GM12878 (cell line): ENCODE data around the gene PCP4L1. TPM values are rescaled to one million over a fixed set of nuclear protein-coding genes. Genes with fewer than 3 reads are reported as not detected.

ENCODE experiments used
- ATAC-seq: fragments of 200-7000 bp; cut with Tn5 transposase; 3 replicates; pipeline ENCODE4 v1.9.1; 2020; ENCODE audit warnings: mild to moderate bottlenecking, moderate library complexity
- BruUV-seq: library from RNA; stranded (reverse); fragments of 400-500 nt; replicated peaks from 2 replicates; lab custom pipeline; 2021; lab: Mats Ljungman, UMichigan
- CTCF ChIA-PET: fragments of 300-600 bp; sonication (Branson Sonifier 250); formaldehyde crosslinking; extraction: SDS; loops from one replicate; lab custom pipeline; 2021; ENCODE audit warnings: inconsistent platforms; lab: Yijun Ruan, JAX
- POLR2A ChIA-PET: fragments of 350-600 bp; formaldehyde crosslinking; extraction: SDS; loops from one replicate; lab custom pipeline; 2021; ENCODE audit warnings: inconsistent platforms; lab: Charles Lee
- RAD21 ChIA-PET: fragments of 300-600 bp; sonication (Branson Sonifier 250); formaldehyde crosslinking; loops from one replicate; lab custom pipeline; 2023; ENCODE audit warnings: antibody characterized with exemption; ENCODE audit not compliant: unreplicated experiment; lab: Charles Lee
- SMC1A ChIA-PET: fragments of 300-600 bp; sonication (Branson Sonifier 250); formaldehyde crosslinking; loops from one replicate; lab custom pipeline; 2023; ENCODE audit not compliant: unreplicated experiment, uncharacterized antibody; lab: Charles Lee
- DNase-seq: peaks from one replicate; pipeline ENCODE4 v3.0.0-alpha.2; 2011; ENCODE audit warnings: low read depth, low spot score
- FAIRE-seq: peaks from 3 replicates; lab custom pipeline; 2011; peaks lifted over from hg19 to GRCh38; lab: Jason Lieb, UNC
- H2AFZ ChIP-seq: 2 replicates; pipeline ENCODE4 v1.6.0; 2011; ENCODE audit warnings: low read depth, low read length, control low read depth; ENCODE audit not compliant: control insufficient read depth
- H3K27ac ChIP-seq: 2 replicates; pipeline ENCODE4 v1.5.1; 2011; ENCODE audit warnings: control low read depth; ENCODE audit not compliant: control insufficient read depth, insufficient read depth
- H3K27me3 ChIP-seq, 2 experiments: replicated peaks in 1 of 2; 2 replicates each; pipeline versions ENCODE4 v1.6.0 to v1.6.1; 2011; ENCODE audit warnings: low read length in 1 of 2; ENCODE audit not compliant: control insufficient read depth in 2 of 2, insufficient read depth in 2 of 2
- H3K36me3 ChIP-seq, 2 experiments: 2 replicates each; pipeline ENCODE4 v1.5.1; 2011; ENCODE audit warnings: low read length in 1 of 2; ENCODE audit not compliant: control insufficient read depth in 2 of 2, insufficient read depth in 2 of 2
- H3K4me1 ChIP-seq: 2 replicates; pipeline ENCODE4 v1.6.1; 2011; ENCODE audit warnings: mild to moderate bottlenecking, low read length, moderate library complexity, mixed read lengths; ENCODE audit not compliant: control insufficient read depth, insufficient read depth
- H3K4me2 ChIP-seq: 2 replicates; pipeline ENCODE4 v1.6.0; 2011; ENCODE audit warnings: control low read depth; ENCODE audit not compliant: control insufficient read depth, insufficient read depth
- H3K4me3 ChIP-seq: fragments of 200-600 bp; sonication (generic); 2 replicates; pipeline ENCODE4 v1.5.1; 2016
- H3K79me2 ChIP-seq: 2 replicates; pipeline ENCODE4 v1.6.0; 2011; ENCODE audit warnings: low read length; ENCODE audit not compliant: control insufficient read depth, insufficient read depth
- H3K9ac ChIP-seq: 2 replicates; pipeline ENCODE4 v1.8.0; 2011; ENCODE audit warnings: low read length, control low read depth, mixed read lengths; ENCODE audit not compliant: control insufficient read depth, insufficient read depth
- H3K9me3 ChIP-seq: replicated peaks from 3 replicates; pipeline ENCODE4 v1.5.1; 2011; ENCODE audit warnings: mild to moderate bottlenecking, low read length; ENCODE audit not compliant: control insufficient read depth, insufficient read depth
- H4K20me1 ChIP-seq: 2 replicates; pipeline ENCODE4 v1.6.0; 2011; ENCODE audit not compliant: control insufficient read depth, insufficient read depth
- BCL11A ChIP-seq: IDR thresholded peaks from 2 replicates; pipeline ENCODE4 v1.6.1; 2011; ENCODE audit warnings: low read depth, low read length
- BMI1 ChIP-seq: fragments of 450-650 bp; IDR thresholded peaks from 2 replicates; pipeline ENCODE4 v1.6.1; 2016; ENCODE audit warnings: mild to moderate bottlenecking, moderate library complexity, borderline replicate concordance
- CEBPB ChIP-seq, 2 experiments: fragments of 150-350 bp in 1 of 2; IDR thresholded peaks; 2 replicates each; pipeline ENCODE4 v1.6.1; 2012 to 2014; ENCODE audit warnings: low read depth in 2 of 2, low read length in 2 of 2, borderline replicate concordance in 1 of 2, inconsistent platforms in 1 of 2
- DPF2 ChIP-seq: fragments of 450-650 bp; IDR thresholded peaks from 2 replicates; pipeline ENCODE4 v1.6.1; 2017; ENCODE audit warnings: mild to moderate bottlenecking
- E2F4 ChIP-seq: IDR thresholded peaks from 2 replicates; pipeline ENCODE4 v1.6.1; 2012; ENCODE audit warnings: low read depth, low read length, improper control_type of control experiment
- ESRRA ChIP-seq: IDR thresholded peaks from 2 replicates; pipeline ENCODE4 v1.6.1; 2012; ENCODE audit warnings: mild to moderate bottlenecking, low read length, improper control_type of control experiment
- GABPA ChIP-seq: IDR thresholded peaks from 2 replicates; pipeline ENCODE4 v1.6.1; 2014; ENCODE audit warnings: antibody characterized with exemption, low read depth, mild to moderate bottlenecking, inconsistent platforms
- GATAD2B ChIP-seq: fragments of 450-650 bp; conservative IDR thresholded peaks from 2 replicates; pipeline ENCODE4 v1.6.1; 2017; ENCODE audit warnings: low read depth, mild to moderate bottlenecking, moderate library complexity
- NBN ChIP-seq: fragments of 450-650 bp; IDR thresholded peaks from 2 replicates; pipeline ENCODE4 v1.6.1; 2016
- POLR2AphosphoS2 ChIP-seq: IDR thresholded peaks from 2 replicates; pipeline ENCODE4 v1.6.1; 2011; ENCODE audit warnings: low read depth, mild to moderate bottlenecking, low read length, improper control_type of control experiment, moderate library complexity
- RAD51 ChIP-seq: fragments of 450-650 bp; IDR thresholded peaks from 2 replicates; pipeline ENCODE4 v1.6.1; 2016; ENCODE audit warnings: moderate library complexity, mild to moderate bottlenecking, inconsistent platforms
- RB1 ChIP-seq: fragments of 450-650 bp; formaldehyde crosslinking; IDR thresholded peaks from 2 replicates; pipeline ENCODE4 v1.6.1; 2017; ENCODE audit warnings: mild to moderate bottlenecking, borderline replicate concordance
- STAT1 ChIP-seq: fragments of 450-650 bp; conservative IDR thresholded peaks from 2 replicates; pipeline ENCODE4 v1.6.1; 2014; ENCODE audit warnings: antibody characterized with exemption, mild to moderate bottlenecking
- YBX1 ChIP-seq: fragments of 450-650 bp; IDR thresholded peaks from 2 replicates; pipeline ENCODE4 v1.6.1; 2016; ENCODE audit warnings: antibody characterized with exemption
- YY1 ChIP-seq: IDR thresholded peaks from 2 replicates; pipeline ENCODE4 v1.6.1; 2011; ENCODE audit warnings: low read depth, mild to moderate bottlenecking, low read length
- ZNF687 ChIP-seq: fragments of 450-650 bp; IDR thresholded peaks from 2 replicates; pipeline ENCODE4 v1.6.1; 2017; ENCODE audit warnings: mild to moderate bottlenecking, moderate library complexity
- WGBS: methylation state at CpG from one replicate; pipeline ENCODE4 v1.1.6; 2016; ENCODE audit warnings: low lambda C conversion rate; ENCODE audit not compliant: insufficient replicate concordance, insufficient coverage; ENCODE audit errors: missing lambda C conversion rate; 5-methylcytosine and 5-hydroxymethylcytosine counted together
- in situ Hi-C: fragments of 300-500 bp; cut with MboI; formaldehyde crosslinking; loops from 9 replicates; pipeline ENCODE4 v1.14.3; 2018; ENCODE audit warnings: mixed read lengths
- intact Hi-C: fragments of 100-400 bp; cut with micrococcal nuclease; formaldehyde crosslinking; loops from one replicate; pipeline ENCODE4 v1.14.2; 2022; ENCODE audit not compliant: unreplicated experiment
- polyA plus RNA-seq, 11 experiments: library from polyadenylated mRNA; depleted of rRNA in 4 of 11; unstranded in 6 of 11; stranded (reverse) in 5 of 11; fragments of >200 nt; fragmentation: Nextera tagmentation in 4 of 11; fragmentation: Illumina TruSeq in 1 of 11; extraction: Ambion mirVana in 4 of 11; extraction: Trizol in 1 of 11; gene quantifications; 1 replicate in 1 of 11; 2 replicates in 10 of 11; pipeline versions ENCODE4 v1.2.1 to v1.2.3, GENCODE V29; 2011 to 2016; ENCODE audit warnings: inconsistent platforms in 2 of 11, missing spikeins in 2 of 11, low read depth in 1 of 11
- total RNA-seq, 4 experiments: library from RNA; depleted of rRNA in 3 of 4; stranded (reverse); fragments of >200 nt in 3 of 4; fragmentation: Illumina TruSeq in 1 of 4; extraction: Trizol in 1 of 4; gene quantifications; 2 replicates each; pipeline versions ENCODE4 v1.2.1 to v1.2.3, GENCODE V29; 2013 to 2021
- TF ChIP-seq, protein P1 (sequence below): fragments of 450-650 bp; conservative IDR thresholded peaks from 2 replicates; pipeline ENCODE4 v1.6.1; 2017; ENCODE audit warnings: mild to moderate bottlenecking, moderate library complexity
- TF ChIP-seq, protein P2 (sequence below): IDR thresholded peaks from 2 replicates; pipeline ENCODE4 v1.6.1; 2012; ENCODE audit warnings: low read depth, low read length, improper control_type of control experiment

Gene PCP4L1
- total and polyA plus RNA-seq, 10 of the 15 experiments (the other 5 are each of a cell fraction or from before 2014, with no cell fraction given): 1.0 to 5.2 (median 2.8) TPM

GRCh38 chr1:161282991-161283390 lies 24.4 kb downstream of the PCP4L1 start:
- H2AFZ ChIP-seq: no peak overlapping the region
- no peaks in the 10 kb centered on the region for H3K4me1 ChIP-seq
- ChIA-PET SMC1A (interaction anchor here (1.3 kb wide), 1 partner anchor 8 kb away, joined by 4 read pairs; no protein-coding TSS in a partner anchor), CTCF (interaction anchor here (0.6 to 2.3 kb wide), 7 partner anchors 8 to 91 kb away, joined by 3 to 10 read pairs (median 5); partner anchors contain the start of gene TOMM40L), POLR2A (interaction anchor here (0.6 to 0.8 kb wide), 3 partner anchors 10 to 71 kb away, joined by 3 read pairs; no protein-coding TSS in a partner anchor), RAD21 (interaction anchor here (1.1 to 1.2 kb wide), 2 partner anchors 22 to 57 kb away, joined by 3 to 6 read pairs; partner anchors contain the start of gene TOMM40L)
- 91% methylated on average over 1 of the region's 1 CpG for WGBS
- H4K20me1 ChIP-seq: no peaks in the 10 kb centered on the region
- no peak overlapping the region for H3K4me2 ChIP-seq
- DNase-seq (no peak), ATAC-seq (no peak), FAIRE-seq (no peak)
- no peaks in the 10 kb centered on the region for H3K36me3 ChIP-seq
- no peak overlapping the region for H3K9ac ChIP-seq
- no peak overlapping the region for H3K4me3 ChIP-seq
- no TSS peak for BruUV-seq
- no peaks in the 10 kb centered on the region for H3K9me3 ChIP-seq
- peaks cover 0 to 3% of the 10 kb centered on the region in 2 experiments; a peak in 2 of 4 replicates for H3K27me3 ChIP-seq
- intact Hi-C loops: loop anchor here (5.0 kb wide), 1 partner anchor 36 kb away; no protein-coding TSS in a partner anchor
- no peaks in the 10 kb centered on the region for H3K79me2 ChIP-seq
- no peak overlapping the region for H3K27ac ChIP-seq
- in situ Hi-C loops: no loop called here
- no peak for TF ChIP-seq STAT1
- no peak for TF ChIP-seq RB1
- TF ChIP-seq, protein P1, sequence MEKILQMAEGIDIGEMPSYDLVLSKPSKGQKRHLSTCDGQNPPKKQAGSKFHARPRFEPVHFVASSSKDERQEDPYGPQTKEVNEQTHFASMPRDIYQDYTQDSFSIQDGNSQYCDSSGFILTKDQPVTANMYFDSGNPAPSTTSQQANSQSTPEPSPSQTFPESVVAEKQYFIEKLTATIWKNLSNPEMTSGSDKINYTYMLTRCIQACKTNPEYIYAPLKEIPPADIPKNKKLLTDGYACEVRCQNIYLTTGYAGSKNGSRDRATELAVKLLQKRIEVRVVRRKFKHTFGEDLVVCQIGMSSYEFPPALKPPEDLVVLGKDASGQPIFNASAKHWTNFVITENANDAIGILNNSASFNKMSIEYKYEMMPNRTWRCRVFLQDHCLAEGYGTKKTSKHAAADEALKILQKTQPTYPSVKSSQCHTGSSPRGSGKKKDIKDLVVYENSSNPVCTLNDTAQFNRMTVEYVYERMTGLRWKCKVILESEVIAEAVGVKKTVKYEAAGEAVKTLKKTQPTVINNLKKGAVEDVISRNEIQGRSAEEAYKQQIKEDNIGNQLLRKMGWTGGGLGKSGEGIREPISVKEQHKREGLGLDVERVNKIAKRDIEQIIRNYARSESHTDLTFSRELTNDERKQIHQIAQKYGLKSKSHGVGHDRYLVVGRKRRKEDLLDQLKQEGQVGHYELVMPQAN: no peak
- no peak for TF ChIP-seq BMI1
- TF ChIP-seq, protein P2, sequence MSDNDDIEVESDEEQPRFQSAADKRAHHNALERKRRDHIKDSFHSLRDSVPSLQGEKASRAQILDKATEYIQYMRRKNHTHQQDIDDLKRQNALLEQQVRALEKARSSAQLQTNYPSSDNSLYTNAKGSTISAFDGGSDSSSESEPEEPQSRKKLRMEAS: no peak
- no peak for TF ChIP-seq DPF2
- no peak for TF ChIP-seq YY1
- TF ChIP-seq E2F4: no peak
- no peak for TF ChIP-seq YBX1
- TF ChIP-seq GABPA: no peak
- TF ChIP-seq BCL11A: no peak
- TF ChIP-seq POLR2AphosphoS2: no peak
- TF ChIP-seq CEBPB (IDR thresholded peaks at IDR 0.05; ENCODE audit: borderline replicate concordance in 1 of 2, low read depth in 2 of 2, low read length in 2 of 2): no peak
- TF ChIP-seq NBN: no peak
- no peak for TF ChIP-seq ZNF687
- TF ChIP-seq GATAD2B: no peak
- no peak for TF ChIP-seq ESRRA
- TF ChIP-seq RAD51: no peak
